A204.1 (cell line): ENCODE results near the gene AK2.

Source experiments
- FAIRE-seq: peaks from 2 replicates; lab custom pipeline; 2012; peaks lifted over from hg19 to GRCh38; lab: Jason Lieb, UNC

Gene AK2

DNA sequence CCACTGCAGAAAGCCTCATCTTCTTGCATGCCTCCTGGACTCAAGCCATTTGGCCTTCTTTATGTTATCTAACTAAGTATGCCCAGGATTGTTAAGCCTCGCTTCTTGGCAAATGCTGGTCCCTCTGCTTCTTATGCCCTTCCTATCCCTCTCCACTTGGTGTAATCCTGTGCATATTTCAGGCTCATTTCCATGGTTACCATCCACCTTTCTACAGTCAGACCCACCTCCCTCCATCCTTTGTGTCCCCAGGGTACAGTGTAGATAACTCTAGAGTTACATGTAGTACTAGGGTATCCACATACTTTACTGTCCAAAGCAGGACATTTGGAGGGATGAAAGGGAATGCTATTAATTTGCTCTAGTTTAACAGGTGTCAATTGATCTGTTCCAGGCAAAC is 65.5 kb downstream of the AK2 start:
- no peak for FAIRE-seq

- no peak for FAIRE-seq
Measured at GRCh38 chr1:32969566-32969965, 67.1 kb downstream of the AK2 start.

- FAIRE-seq: no peak
Measured at GRCh38 chr1:32967888-32968568, 68.7 kb downstream of the AK2 start.

DNA sequence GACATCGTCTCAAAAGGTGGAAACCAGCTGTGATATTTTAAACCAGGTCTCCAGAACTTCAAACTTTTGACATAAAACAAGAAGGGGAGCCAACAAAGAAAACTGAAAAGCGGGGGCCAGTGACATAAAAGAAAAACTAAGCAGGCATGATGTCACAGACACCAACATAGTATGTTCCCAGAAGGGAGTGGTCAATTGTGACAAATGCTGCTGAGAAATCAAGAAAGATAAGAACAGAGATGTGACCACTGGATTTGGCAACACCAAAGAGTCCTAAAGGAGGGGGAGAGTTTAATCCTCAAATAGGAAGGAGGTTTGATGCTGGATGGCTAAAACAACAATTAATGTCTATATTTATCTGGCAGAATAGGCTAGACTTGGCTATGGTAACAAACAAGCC is 69.8 kb downstream of the AK2 start:
- no peak for FAIRE-seq

DNA sequence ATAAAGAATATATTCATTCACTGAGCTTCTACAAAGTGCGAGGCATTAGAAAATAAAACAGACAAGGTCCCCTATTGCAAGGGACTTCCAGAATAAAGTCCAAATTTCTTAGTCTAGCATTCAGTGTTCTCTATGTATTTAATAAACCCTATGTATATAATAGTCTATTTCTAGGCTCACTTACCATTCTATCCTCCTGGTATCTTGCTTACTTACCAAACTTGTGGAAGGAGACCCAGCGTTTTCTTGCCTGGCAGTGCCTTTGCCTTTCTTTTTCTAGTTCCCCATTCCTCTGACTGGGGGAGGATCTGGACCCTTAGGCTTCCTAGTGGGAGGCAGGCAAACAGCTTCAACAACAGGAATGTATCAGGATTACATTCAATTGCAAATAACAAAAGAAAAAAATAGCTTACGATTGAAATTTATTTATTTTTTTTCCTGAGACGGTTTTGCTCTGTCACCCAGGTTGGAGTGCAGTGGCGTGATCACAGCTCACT is 71.4 kb downstream of the AK2 start:
- FAIRE-seq: no peak

DNA sequence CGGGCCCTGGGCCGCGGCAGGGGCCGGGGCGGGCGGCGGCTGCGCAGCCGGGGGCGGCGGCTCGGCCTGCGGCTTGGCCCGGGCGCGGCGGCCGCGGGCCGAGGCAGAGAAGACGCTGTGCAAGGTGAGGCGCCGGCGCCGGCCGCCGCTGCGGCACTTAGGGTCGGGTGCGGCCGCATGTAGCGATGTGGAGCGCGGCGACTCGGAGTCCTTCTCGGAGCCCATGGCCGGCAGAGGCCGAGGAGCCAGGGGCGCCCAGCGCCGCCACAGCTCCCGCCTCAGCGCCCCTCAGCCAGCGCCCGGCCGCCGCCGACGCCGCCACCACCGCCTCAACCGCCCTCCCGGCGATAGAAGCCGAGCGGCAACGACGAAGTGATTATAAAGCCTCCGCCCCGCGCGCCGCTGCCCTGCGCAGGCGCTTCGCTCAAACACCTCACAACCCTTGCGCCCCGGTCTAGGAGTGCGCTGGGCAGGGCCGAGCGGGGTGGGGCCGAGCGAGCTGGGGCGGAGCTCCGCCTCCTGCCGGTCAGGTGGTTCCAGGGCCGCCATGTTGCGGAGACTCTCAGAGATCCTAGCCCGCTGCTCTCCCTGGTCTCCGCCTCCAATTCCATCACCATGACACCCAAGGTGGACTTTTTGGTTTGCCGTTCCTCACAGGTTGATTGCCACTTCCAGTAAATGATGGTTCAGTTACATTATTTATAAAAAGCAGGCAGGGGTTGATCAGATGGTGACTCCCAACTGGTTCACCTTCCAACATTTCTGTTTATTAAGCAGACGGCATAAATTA is 72.0 kb downstream of the AK2 start, which contains the start of gene RNF19B:
Gene RNF19B (minus strand): TSS at position 349 of the 790 bp plus-strand sequence. CDS start 124 bp downstream, at position 225.
- peak; percentile 68 for FAIRE-seq

GRCh38 chr1:32963746-32964460 is 72.8 kb downstream of the AK2 start:
- no peak for FAIRE-seq

DNA sequence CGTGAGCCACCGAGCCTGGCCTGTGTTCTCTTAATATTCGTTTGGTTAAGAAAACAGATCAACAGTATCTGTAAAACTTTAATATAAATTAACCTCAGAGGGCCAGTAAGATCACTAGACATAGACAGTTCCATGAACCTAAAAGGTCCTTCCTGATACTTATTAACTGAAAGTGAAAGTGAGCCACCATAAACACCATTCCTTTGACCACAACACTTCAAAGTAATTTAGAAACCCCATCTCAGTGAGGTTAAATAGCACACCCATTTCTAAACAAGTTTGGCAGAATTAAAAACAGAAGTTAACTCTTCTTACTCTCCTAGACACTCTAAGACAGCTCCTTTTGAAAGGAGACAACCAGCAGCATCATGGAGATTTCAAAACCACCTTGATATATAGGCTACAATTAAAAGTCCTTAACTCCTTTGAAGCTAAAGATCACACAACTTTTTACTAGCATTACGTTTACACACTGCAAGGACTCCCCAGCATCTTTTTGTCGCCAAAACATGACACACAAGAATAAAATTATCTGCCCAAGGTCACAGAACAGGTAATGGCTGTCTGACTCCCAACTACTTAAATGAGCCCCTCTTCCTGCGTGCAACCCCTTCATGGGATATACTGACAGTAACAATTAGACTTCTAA is 74.3 kb downstream of the AK2 start:
- no peak for FAIRE-seq

- FAIRE-seq: no peak
Measured at GRCh38 chr1:32960819-32961355, 75.8 kb downstream of the AK2 start.

- no peak for FAIRE-seq
Measured at GRCh38 chr1:32960342-32960741, 76.3 kb downstream of the AK2 start.

- FAIRE-seq: no peak
Measured at GRCh38 chr1:32958827-32959226, 77.9 kb downstream of the AK2 start.
